B cell (primary cell): ENCODE data around the gene VPS37C. TPM values are rescaled to one million over a fixed set of nuclear protein-coding genes. Genes with fewer than 3 reads are reported as not detected.

Experiments
- ATAC-seq: fragments of 200-7000 bp; cut with Tn5 transposase; one replicate; pipeline ENCODE4 v1.10.0; 2021; ENCODE audit warnings: low read depth, mild to moderate bottlenecking, moderate number of reproducible peaks, moderate library complexity
- CTCF ChIA-PET: fragments of 350-600 bp; sonication (Branson Sonifier 250); formaldehyde crosslinking; loops from one replicate; lab custom pipeline; 2021; ENCODE audit warnings: antibody characterized with exemption, inconsistent platforms; lab: Charles Lee
- POLR2A ChIA-PET: fragments of 350-600 bp; sonication (Branson Sonifier 250); formaldehyde crosslinking; loops from one replicate; lab custom pipeline; 2021; ENCODE audit warnings: antibody characterized with exemption; lab: Charles Lee
- DNase-seq: peaks from one replicate; pipeline ENCODE4 v3.0.0; 2013
- H2AFZ ChIP-seq: 2 replicates; pipeline ENCODE4 v1.6.1; 2012; ENCODE audit warnings: mild to moderate bottlenecking, low read depth, low read length; ENCODE audit not compliant: insufficient read depth, poor library complexity, severe bottlenecking
- H3K27ac ChIP-seq, 2 donors: 1 replicate in 1 of 2; 2 replicates in 1 of 2; pipeline ENCODE4 v1.5.1; 2012 to 2013; ENCODE audit warnings: low read length in 2 of 2, mild to moderate bottlenecking in 2 of 2, moderate library complexity in 1 of 2
- H3K27me3 ChIP-seq, 4 experiments: fragments of 200-600 bp in 1 of 4; sonication (generic) in 1 of 4; replicated peaks in 1 of 4; 1 replicate in 2 of 4; 2 replicates in 2 of 4; pipeline versions ENCODE4 v1.6.1 to v1.7.0; 2013 to 2016; ENCODE audit warnings: low read length in 3 of 4, mild to moderate bottlenecking in 2 of 4, mixed read lengths in 1 of 4, moderate library complexity in 1 of 4; ENCODE audit not compliant: insufficient read depth in 4 of 4, control insufficient read depth in 3 of 4; ENCODE audit errors: control extremely low read depth in 1 of 4
- H3K36me3 ChIP-seq, 2 experiments: replicated peaks in 1 of 2; 1 replicate in 1 of 2; 2 replicates in 1 of 2; pipeline versions ENCODE4 v1.6.1 to v1.7.1; 2013; ENCODE audit warnings: low read length in 1 of 2; ENCODE audit not compliant: insufficient read depth in 2 of 2, control insufficient read depth in 1 of 2; ENCODE audit errors: control extremely low read depth in 1 of 2, extremely low read depth in 1 of 2
- H3K4me1 ChIP-seq, 2 donors: fragments of 200-600 bp in 1 of 2; sonication (generic) in 1 of 2; 1 replicate in 1 of 2; 2 replicates in 1 of 2; pipeline versions ENCODE4 v1.5.1 to v1.6.1; 2013 to 2017; ENCODE audit warnings: low read length in 2 of 2; ENCODE audit not compliant: control insufficient read depth in 2 of 2, insufficient read depth in 2 of 2
- H3K4me2 ChIP-seq: replicated peaks from 2 replicates; pipeline ENCODE3; 2012; ENCODE audit warnings: mild to moderate bottlenecking, low read depth, low read length; ENCODE audit not compliant: poor library complexity, severe bottlenecking
- H3K4me3 ChIP-seq, 5 experiments: fragments of 200-600 bp in 1 of 5; sonication (generic) in 1 of 5; 1 replicate in 3 of 5; 2 replicates in 2 of 5; pipeline versions ENCODE4 v1.5.1 to v1.7.0; 2011 to 2016; ENCODE audit warnings: low read length in 4 of 5, mild to moderate bottlenecking in 4 of 5, low read depth in 2 of 5, control low read depth in 1 of 5, moderate library complexity in 1 of 5; ENCODE audit not compliant: insufficient read depth in 1 of 5; ENCODE audit errors: control extremely low read depth in 1 of 5, extremely low read depth in 1 of 5
- H3K79me2 ChIP-seq: fragments of 200-600 bp; sonication (generic); one replicate; pipeline ENCODE4 v1.6.0; 2016; ENCODE audit warnings: low read length; ENCODE audit not compliant: control insufficient read depth, insufficient read depth
- H3K9ac ChIP-seq: fragments of 200-600 bp; sonication (generic); 2 replicates; pipeline ENCODE4 v1.6.1; 2017; ENCODE audit warnings: mild to moderate bottlenecking, low read length, moderate library complexity
- H3K9me3 ChIP-seq, 3 donors: one replicate each; pipeline versions ENCODE4 v1.6.1 to v1.7.1; 2013; ENCODE audit warnings: low read length in 2 of 3; ENCODE audit not compliant: control insufficient read depth in 2 of 3, insufficient read depth in 1 of 3; ENCODE audit errors: control extremely low read depth in 1 of 3
- H4K20me1 ChIP-seq: 2 replicates; pipeline ENCODE4 v1.6.0; 2012; ENCODE audit warnings: mild to moderate bottlenecking, low read length; ENCODE audit not compliant: insufficient read depth, control insufficient read depth, poor library complexity, severe bottlenecking
- H3K27ac Mint-ChIP-seq: one replicate; pipeline ENCODE4 v1.8.0; 2021; ENCODE audit warnings: mixed read lengths
- H3K27me3 Mint-ChIP-seq: one replicate; pipeline ENCODE4 v1.8.0; 2021; ENCODE audit warnings: mixed read lengths
- H3K4me1 Mint-ChIP-seq: one replicate; pipeline ENCODE4 v1.8.0; 2021; ENCODE audit warnings: mixed read lengths
- H3K4me3 Mint-ChIP-seq: one replicate; pipeline ENCODE4 v1.8.0; 2021; ENCODE audit warnings: mixed read lengths
- H3K9me3 Mint-ChIP-seq: one replicate; pipeline ENCODE4 v1.8.0; 2022; ENCODE audit warnings: mixed read lengths; ENCODE audit not compliant: insufficient read depth
- EZH2 ChIP-seq: IDR thresholded peaks from 2 replicates; pipeline ENCODE4 v1.6.1; 2012; ENCODE audit warnings: borderline replicate concordance, low read depth, mild to moderate bottlenecking, moderate library complexity, low read length; ENCODE audit not compliant: insufficient read depth, poor library complexity, severe bottlenecking
- WGBS: methylation state at CpG from one replicate; pipeline ENCODE4 v1.1.5; 2013; ENCODE audit warnings: missing lambda C conversion rate; ENCODE audit not compliant: insufficient coverage; 5-methylcytosine and 5-hydroxymethylcytosine counted together
- intact Hi-C: fragments of 100-400 bp; cut with micrococcal nuclease; formaldehyde crosslinking; loops from one replicate; pipeline ENCODE4 v1.10.0; 2022
- polyA plus RNA-seq: library from polyadenylated mRNA; depleted of rRNA; stranded (reverse); fragments of >200 nt; gene quantifications from 2 replicates; pipeline ENCODE4 v1.2.3, GENCODE V29; 2012
- total RNA-seq, 2 donors: library from RNA; stranded (reverse); fragments of 120-200 nt in 1 of 2; gene quantifications; 1 replicate in 1 of 2; 2 replicates in 1 of 2; pipeline versions ENCODE4 v1.2.3 to v1.2.4, GENCODE V29; 2013 to 2022
- TF ChIP-seq, protein P1 (sequence below): fragments of 200-600 bp; IDR thresholded peaks from one replicate; pipeline ENCODE4 v1.8.0; 2022; ENCODE audit warnings: antibody characterized with exemption, mild to moderate bottlenecking

The VPS37C gene
- total and polyA plus RNA-seq, 2 donors (not counting 1 experiment from before 2014, with no cell fraction given) = 6.4 to 20.1 TPM

DNA sequence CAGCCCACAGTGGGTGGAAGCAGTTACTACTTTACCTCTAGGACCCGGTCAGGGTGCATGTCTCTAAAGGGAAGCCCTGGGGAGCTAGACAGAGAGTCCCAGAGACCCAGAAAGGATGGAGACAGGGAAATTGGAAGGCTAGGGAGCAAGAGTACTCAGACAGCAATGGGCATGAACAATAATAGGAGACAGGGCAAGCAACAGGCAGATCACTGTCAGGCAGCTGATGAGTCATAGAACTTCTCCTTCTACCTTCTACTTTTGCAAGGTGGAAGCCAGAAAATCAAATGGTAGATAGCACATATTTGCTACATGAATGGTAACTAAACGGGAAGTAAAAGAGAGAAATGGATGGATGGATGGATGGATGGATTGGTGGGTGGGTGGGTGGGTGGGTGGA, 39.3 kb downstream of the VPS37C start:
- TF ChIP-seq, protein P1, sequence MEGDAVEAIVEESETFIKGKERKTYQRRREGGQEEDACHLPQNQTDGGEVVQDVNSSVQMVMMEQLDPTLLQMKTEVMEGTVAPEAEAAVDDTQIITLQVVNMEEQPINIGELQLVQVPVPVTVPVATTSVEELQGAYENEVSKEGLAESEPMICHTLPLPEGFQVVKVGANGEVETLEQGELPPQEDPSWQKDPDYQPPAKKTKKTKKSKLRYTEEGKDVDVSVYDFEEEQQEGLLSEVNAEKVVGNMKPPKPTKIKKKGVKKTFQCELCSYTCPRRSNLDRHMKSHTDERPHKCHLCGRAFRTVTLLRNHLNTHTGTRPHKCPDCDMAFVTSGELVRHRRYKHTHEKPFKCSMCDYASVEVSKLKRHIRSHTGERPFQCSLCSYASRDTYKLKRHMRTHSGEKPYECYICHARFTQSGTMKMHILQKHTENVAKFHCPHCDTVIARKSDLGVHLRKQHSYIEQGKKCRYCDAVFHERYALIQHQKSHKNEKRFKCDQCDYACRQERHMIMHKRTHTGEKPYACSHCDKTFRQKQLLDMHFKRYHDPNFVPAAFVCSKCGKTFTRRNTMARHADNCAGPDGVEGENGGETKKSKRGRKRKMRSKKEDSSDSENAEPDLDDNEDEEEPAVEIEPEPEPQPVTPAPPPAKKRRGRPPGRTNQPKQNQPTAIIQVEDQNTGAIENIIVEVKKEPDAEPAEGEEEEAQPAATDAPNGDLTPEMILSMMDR = no peak
- no peak for TF ChIP-seq EZH2
- Mint-ChIP-seq H3K27ac (no peak overlapping the region), H3K27me3 (no peaks in the 10 kb centered on the region), H3K4me3 (no peak overlapping the region), H3K9me3 (no peaks in the 10 kb centered on the region), H3K4me1 (peaks cover 4% of the 10 kb centered on the region)
- no peak overlapping the region for H3K4me3 ChIP-seq
- no peak overlapping the region for H3K9ac ChIP-seq
- H3K4me1 ChIP-seq = peaks cover 0 to 8% of the 10 kb centered on the region in 2 donors
- H4K20me1 ChIP-seq = no peaks in the 10 kb centered on the region
- ATAC-seq (no peak), DNase-seq (no peak)
- no peak overlapping the region for H3K27ac ChIP-seq
- intact Hi-C loops = loop anchor here (10.0 kb wide), 1 partner anchor 97 kb away; no protein-coding TSS in a partner anchor
- no peak overlapping the region for H3K4me2 ChIP-seq
- H3K79me2 ChIP-seq = no peaks in the 10 kb centered on the region
- H2AFZ ChIP-seq = no peak overlapping the region
- H3K27me3 ChIP-seq = no peaks in the 10 kb centered on the region
- no peaks in the 10 kb centered on the region for H3K9me3 ChIP-seq
- H3K36me3 ChIP-seq = no peaks in the 10 kb centered on the region
- ChIA-PET POLR2A (no interaction called here), CTCF (interaction anchor here (1.6 kb wide), 1 partner anchor 11 kb away, joined by 4 read pairs; no protein-coding TSS in a partner anchor)
- 83% methylated on average over 1 of the region's 2 CpGs for WGBS

DNA sequence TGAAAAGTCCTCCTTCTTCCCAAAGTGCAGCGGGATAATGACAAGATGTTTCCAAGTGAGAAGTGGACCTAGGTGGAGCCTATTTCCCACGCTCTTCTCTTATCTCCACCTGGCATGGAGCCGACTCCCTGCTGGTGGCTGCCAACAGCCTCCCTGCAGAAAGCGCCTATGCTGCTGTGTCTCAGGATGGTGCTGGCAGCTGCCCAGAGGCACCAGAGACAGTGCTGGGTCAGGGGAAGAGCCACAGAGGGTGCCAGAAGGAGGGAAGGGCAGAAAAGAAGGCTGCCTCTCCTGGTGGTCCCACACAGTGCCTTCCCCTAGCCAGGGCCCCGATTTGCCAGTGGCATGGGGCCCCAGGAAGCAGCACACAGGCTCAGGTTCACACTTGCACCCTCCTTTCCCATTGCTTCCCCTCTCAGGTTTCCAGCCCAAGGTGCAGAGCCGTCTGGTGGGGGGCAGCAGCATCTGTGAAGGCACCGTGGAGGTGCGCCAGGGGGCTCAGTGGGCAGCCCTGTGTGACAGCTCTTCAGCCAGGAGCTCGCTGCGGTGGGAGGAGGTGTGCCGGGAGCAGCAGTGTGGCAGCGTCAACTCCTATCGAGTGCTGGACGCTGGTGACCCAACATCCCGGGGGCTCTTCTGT, 39.9 kb downstream of the VPS37C start:
- Mint-ChIP-seq H3K4me3 (no peak overlapping the region), H3K27me3 (no peaks in the 10 kb centered on the region), H3K27ac (no peak overlapping the region), H3K4me1 (peaks cover 6% of the 10 kb centered on the region), H3K9me3 (no peaks in the 10 kb centered on the region)
- WGBS = 91% methylated on average over 14 of the region's 15 CpGs
- no peak overlapping the region for H2AFZ ChIP-seq
- POLR2A ChIA-PET = no interaction called here
- no peaks in the 10 kb centered on the region for H4K20me1 ChIP-seq
- CTCF ChIA-PET = interaction anchor here (1.0 to 1.2 kb wide), 2 partner anchors 8 to 152 kb away, joined by 3 to 5 read pairs; no protein-coding TSS in a partner anchor
- H3K9ac ChIP-seq = no peak overlapping the region
- no peak for ATAC-seq
- peaks cover 0 to 8% of the 10 kb centered on the region in 2 donors for H3K4me1 ChIP-seq
- intact Hi-C loops = loop anchor here (10.0 kb wide), 1 partner anchor 97 kb away; no protein-coding TSS in a partner anchor
- H3K4me3 ChIP-seq = no peak overlapping the region
- no peak for DNase-seq
- TF ChIP-seq, protein P1 = no peak
- no peak for TF ChIP-seq EZH2
- H3K27me3 ChIP-seq = no peaks in the 10 kb centered on the region
- H3K4me2 ChIP-seq = no peak overlapping the region
- no peaks in the 10 kb centered on the region for H3K79me2 ChIP-seq
- no peak overlapping the region for H3K27ac ChIP-seq
- H3K9me3 ChIP-seq = no peaks in the 10 kb centered on the region
- H3K36me3 ChIP-seq = no peaks in the 10 kb centered on the region
